Measurements from ENCODE around the gene LRRC4C.
"Not testable (repeated sequence)": the region's sequence is repeated elsewhere in the genome, so short reads cannot be mapped to it uniquely, and the experiment has no call there.

Gene LRRC4C

GRCh38 chr11:40713083-40713482 is 746.4 kb downstream of the LRRC4C start:
- no peak for DNase-seq (ENCODE audit: low read depth, low spot score)

GRCh38 chr11:40701027-40701426 is 758.4 kb downstream of the LRRC4C start:
- DNase-seq (ENCODE audit: low read depth, low spot score): no peak

GRCh38 chr11:40689823-40690222 is 769.6 kb downstream of the LRRC4C start:
- DNase-seq (ENCODE audit: low read depth, low spot score): no peak

- no peak for DNase-seq (ENCODE audit: low read depth, low spot score)
Measured at GRCh38 chr11:40688369-40688768, 771.1 kb downstream of the LRRC4C start.

- DNase-seq (ENCODE audit: low read depth, low spot score): no peak
Measured at GRCh38 chr11:40686765-40687164, 772.7 kb downstream of the LRRC4C start.

- no peak for DNase-seq (ENCODE audit: low read depth, low spot score)
Measured at GRCh38 chr11:40683010-40683409, 776.4 kb downstream of the LRRC4C start.

- DNase-seq (ENCODE audit: low read depth, low spot score): no peak
Measured at GRCh38 chr11:40679276-40679675, 780.2 kb downstream of the LRRC4C start.

GRCh38 chr11:40647295-40647694 is 812.2 kb downstream of the LRRC4C start:
- DNase-seq (ENCODE audit: low read depth, low spot score): no peak

- DNase-seq (ENCODE audit: low read depth, low spot score): no peak
Measured at GRCh38 chr11:40642284-40642683, 817.2 kb downstream of the LRRC4C start.

- DNase-seq (ENCODE audit: low read depth, low spot score): no peak
Measured at GRCh38 chr11:40619654-40620053, 839.8 kb downstream of the LRRC4C start.

- DNase-seq (ENCODE audit: low read depth, low spot score): no peak
Measured at GRCh38 chr11:40606800-40607199, 852.7 kb downstream of the LRRC4C start.

GRCh38 chr11:40602866-40603552 is 856.4 kb downstream of the LRRC4C start:
- no peak for DNase-seq (ENCODE audit: low read depth, low spot score)

GRCh38 chr11:40597546-40598113 is 861.8 kb downstream of the LRRC4C start:
- DNase-seq (ENCODE audit: low read depth, low spot score): no peak

- DNase-seq (ENCODE audit: low read depth, low spot score): no peak
Measured at GRCh38 chr11:40573254-40573891, 886.1 kb downstream of the LRRC4C start.

- no peak for DNase-seq (ENCODE audit: low read depth, low spot score)
Measured at GRCh38 chr11:40569947-40570531, 889.4 kb downstream of the LRRC4C start.

- DNase-seq (ENCODE audit: low read depth, low spot score): no peak
Measured at GRCh38 chr11:40567392-40567791, 892.1 kb downstream of the LRRC4C start.

GRCh38 chr11:40544162-40544561 is 915.3 kb downstream of the LRRC4C start:
- DNase-seq (ENCODE audit: low read depth, low spot score): no peak

- DNase-seq (ENCODE audit: low read depth, low spot score): no peak
Measured at GRCh38 chr11:40542821-40543220, 916.6 kb downstream of the LRRC4C start.

GRCh38 chr11:40537734-40538133 is 921.7 kb downstream of the LRRC4C start:
- no peak for DNase-seq (ENCODE audit: low read depth, low spot score)

GRCh38 chr11:40522080-40522479 is 937.4 kb downstream of the LRRC4C start:
- DNase-seq (ENCODE audit: low read depth, low spot score): not testable (repeated sequence)

GRCh38 chr11:40517122-40517521 is 942.3 kb downstream of the LRRC4C start:
- DNase-seq (ENCODE audit: low read depth, low spot score): no peak

- DNase-seq (ENCODE audit: low read depth, low spot score): no peak
Measured at GRCh38 chr11:40514124-40514523, 945.3 kb downstream of the LRRC4C start.

GRCh38 chr11:40513281-40513680 is 946.2 kb downstream of the LRRC4C start:
- DNase-seq (ENCODE audit: low read depth, low spot score): no peak
